BLaER1 (cell line): ENCODE results near the gene TMEM42.

Experiments used
- H3K27ac ChIP-seq: shearing (Covaris generic); formaldehyde crosslinking; 2 replicates; pipeline ENCODE4 v1.8.1; 2022
- H3K27me3 ChIP-seq: shearing (Covaris generic); formaldehyde crosslinking; 2 replicates; pipeline ENCODE4 v1.8.1; 2022
- H3K36me3 ChIP-seq: shearing (Covaris generic); formaldehyde crosslinking; 2 replicates; pipeline ENCODE4 v1.8.1; 2022
- H3K4me1 ChIP-seq: shearing (Covaris generic); formaldehyde crosslinking; 2 replicates; pipeline ENCODE4 v1.8.1; 2022
- H3K4me2 ChIP-seq: shearing (Covaris generic); formaldehyde crosslinking; 2 replicates; pipeline ENCODE4 v1.8.1; 2022
- H3K4me3 ChIP-seq: shearing (Covaris generic); formaldehyde crosslinking; 2 replicates; pipeline ENCODE4 v1.8.1; 2022
- H3K9ac ChIP-seq: shearing (Covaris generic); formaldehyde crosslinking; 2 replicates; pipeline ENCODE4 v1.8.1; 2022
- H3K9me3 ChIP-seq: shearing (Covaris generic); formaldehyde crosslinking; 2 replicates; pipeline ENCODE4 v1.8.1; 2022
- H4K20me1 ChIP-seq: shearing (Covaris generic); formaldehyde crosslinking; 2 replicates; pipeline ENCODE4 v1.8.1; 2022
- Cebpa-rat ChIP-seq: shearing (Covaris generic); IDR thresholded peaks from 2 replicates; pipeline ENCODE4 v1.8.1; 2022

Gene TMEM42

GRCh38 chr3:44890258-44890657 is 28.5 kb downstream of the TMEM42 start:
- H3K4me1 ChIP-seq, result no peaks in the 10 kb centered on the region
- no peaks in the 10 kb centered on the region for H4K20me1 ChIP-seq

GRCh38 chr3:44890852-44891251 is 29.1 kb downstream of the TMEM42 start:
- Histone ChIP-seq H3K36me3 (no peaks in the 10 kb centered on the region), H3K9me3 (0 out of 2 replicates have a peak, but pooled peaks cover 3% of the 10 kb centered on the region), H4K20me1 (no peaks in the 10 kb centered on the region), H3K27ac (no peak overlapping the region), H3K27me3 (no peaks in the 10 kb centered on the region), H3K4me1 (no peaks in the 10 kb centered on the region), H3K4me2 (no peak overlapping the region), H3K4me3 (no peak overlapping the region), H3K9ac (no peak overlapping the region)
- TF ChIP-seq Cebpa-rat, result no peak

More at GRCh38 chr3:44890258-44890657, 28.5 kb downstream of the TMEM42 start:
- no peak for TF ChIP-seq Cebpa-rat
- Histone ChIP-seq H3K27ac (no peak overlapping the region), H3K4me3 (no peak overlapping the region), H3K27me3 (no peaks in the 10 kb centered on the region), H3K4me2 (no peak overlapping the region), H3K9me3 (0 out of 2 replicates have a peak, but pooled peaks cover 3% of the 10 kb centered on the region), H3K36me3 (no peaks in the 10 kb centered on the region), H3K9ac (no peak overlapping the region)

GRCh38 chr3:44892689-44893088 is 31.0 kb downstream of the TMEM42 start:
- TF ChIP-seq Cebpa-rat, result no peak
- no peaks in the 10 kb centered on the region for H3K4me1 ChIP-seq
- H3K9ac ChIP-seq, result no peak overlapping the region
- H3K4me2 ChIP-seq, result no peak overlapping the region
- H4K20me1 ChIP-seq, result no peaks in the 10 kb centered on the region
- no peaks in the 10 kb centered on the region for H3K36me3 ChIP-seq
- no peak overlapping the region for H3K27ac ChIP-seq
- no peaks in the 10 kb centered on the region for H3K27me3 ChIP-seq
- H3K4me3 ChIP-seq, result no peak overlapping the region
- H3K9me3 ChIP-seq, result 0 out of 2 replicates have a peak, but pooled peaks cover 3% of the 10 kb centered on the region

- Histone ChIP-seq H3K4me1 (no peaks in the 10 kb centered on the region), H3K9me3 (0 out of 2 replicates have a peak, but pooled peaks cover 3% of the 10 kb centered on the region), H3K36me3 (no peaks in the 10 kb centered on the region), H3K4me3 (no peak overlapping the region), H4K20me1 (no peaks in the 10 kb centered on the region), H3K27me3 (no peaks in the 10 kb centered on the region), H3K4me2 (no peak overlapping the region), H3K27ac (no peak overlapping the region), H3K9ac (no peak overlapping the region)
- no peak for TF ChIP-seq Cebpa-rat
Observed at GRCh38 chr3:44893097-44893496, 31.4 kb downstream of the TMEM42 start.

GRCh38 chr3:44894485-44894884 is 32.8 kb downstream of the TMEM42 start:
- H3K27ac ChIP-seq, result no peak overlapping the region
- TF ChIP-seq Cebpa-rat, result no peak
- H3K9ac ChIP-seq, result no peak overlapping the region
- H3K36me3 ChIP-seq, result no peaks in the 10 kb centered on the region
- 0 out of 2 replicates have a peak, but pooled peaks cover 3% of the 10 kb centered on the region for H3K9me3 ChIP-seq
- H3K27me3 ChIP-seq, result no peaks in the 10 kb centered on the region
- no peaks in the 10 kb centered on the region for H4K20me1 ChIP-seq
- no peaks in the 10 kb centered on the region for H3K4me1 ChIP-seq
- H3K4me2 ChIP-seq, result no peak overlapping the region
- no peak overlapping the region for H3K4me3 ChIP-seq

GRCh38 chr3:44896440-44896839 is 34.7 kb downstream of the TMEM42 start:
- no peak overlapping the region for H3K27ac ChIP-seq
- H3K9ac ChIP-seq, result no peak overlapping the region
- 0 out of 2 replicates have a peak, but pooled peaks cover 3% of the 10 kb centered on the region for H3K9me3 ChIP-seq
- H3K4me2 ChIP-seq, result no peak overlapping the region
- no peaks in the 10 kb centered on the region for H4K20me1 ChIP-seq
- H3K4me3 ChIP-seq, result no peak overlapping the region
- no peaks in the 10 kb centered on the region for H3K27me3 ChIP-seq
- TF ChIP-seq Cebpa-rat, result no peak
- no peaks in the 10 kb centered on the region for H3K4me1 ChIP-seq
- H3K36me3 ChIP-seq, result no peaks in the 10 kb centered on the region

GRCh38 chr3:44899683-44900367 is 38.1 kb downstream of the TMEM42 start:
- Histone ChIP-seq H3K36me3 (no peaks in the 10 kb centered on the region), H3K4me2 (no peak overlapping the region)
- no peak for TF ChIP-seq Cebpa-rat

GRCh38 chr3:44902628-44903027 is 40.9 kb downstream of the TMEM42 start:
- no peak overlapping the region for H3K27ac ChIP-seq
- no peaks in the 10 kb centered on the region for H3K27me3 ChIP-seq
- no peaks in the 10 kb centered on the region for H4K20me1 ChIP-seq
- H3K4me1 ChIP-seq, result 0 out of 2 replicates have a peak, but pooled peaks cover 2% of the 10 kb centered on the region
- no peak overlapping the region for H3K9ac ChIP-seq
- no peak overlapping the region for H3K4me3 ChIP-seq
- no peak overlapping the region for H3K4me2 ChIP-seq
- H3K36me3 ChIP-seq, result no peaks in the 10 kb centered on the region
- no peak for TF ChIP-seq Cebpa-rat
- no peaks in the 10 kb centered on the region for H3K9me3 ChIP-seq

More at GRCh38 chr3:44899683-44900367, 38.1 kb downstream of the TMEM42 start:
- Histone ChIP-seq H3K9me3 (no peaks in the 10 kb centered on the region), H3K4me1 (no peaks in the 10 kb centered on the region), H4K20me1 (no peaks in the 10 kb centered on the region), H3K4me3 (no peak overlapping the region), H3K27ac (no peak overlapping the region), H3K9ac (no peak overlapping the region), H3K27me3 (no peaks in the 10 kb centered on the region)

- Histone ChIP-seq H3K4me2 (no peak overlapping the region), H3K27ac (no peak overlapping the region)
Observed at GRCh38 chr3:44903314-44903713, 41.6 kb downstream of the TMEM42 start.

GRCh38 chr3:44903751-44904150 is 42.0 kb downstream of the TMEM42 start:
- no peak overlapping the region for H3K4me2 ChIP-seq
- no peaks in the 10 kb centered on the region for H3K9me3 ChIP-seq
- H3K4me3 ChIP-seq, result no peak overlapping the region
- TF ChIP-seq Cebpa-rat, result no peak
- H4K20me1 ChIP-seq, result no peaks in the 10 kb centered on the region
- 0 out of 2 replicates have a peak, but pooled peaks cover 4% of the 10 kb centered on the region for H3K4me1 ChIP-seq
- no peaks in the 10 kb centered on the region for H3K36me3 ChIP-seq
- H3K27me3 ChIP-seq, result no peaks in the 10 kb centered on the region
- H3K9ac ChIP-seq, result no peak overlapping the region
- no peak overlapping the region for H3K27ac ChIP-seq

More at GRCh38 chr3:44903314-44903713, 41.6 kb downstream of the TMEM42 start:
- no peaks in the 10 kb centered on the region for H4K20me1 ChIP-seq
- H3K27me3 ChIP-seq, result no peaks in the 10 kb centered on the region
- H3K4me1 ChIP-seq, result 0 out of 2 replicates have a peak, but pooled peaks cover 4% of the 10 kb centered on the region
- H3K9me3 ChIP-seq, result no peaks in the 10 kb centered on the region
- H3K36me3 ChIP-seq, result no peaks in the 10 kb centered on the region
- H3K9ac ChIP-seq, result no peak overlapping the region
- TF ChIP-seq Cebpa-rat, result no peak
- H3K4me3 ChIP-seq, result no peak overlapping the region
